ENCODE results near the gene EPHX1.

GRCh38 chr1:225838793-225839192, 28.9 kb downstream of the EPHX1 start:
- TF ChIP-seq CTCF (IDR thresholded peaks at IDR 0.05) (no peak), POLR2A (IDR thresholded peaks at IDR 0.05) (no peak), EP300 (IDR thresholded peaks at IDR 0.05) (no peak)

Data from ovary (tissue), 3 donors.